Measurements from ENCODE around the gene METTL3.

- no peak for TF ChIP-seq CTCF (IDR thresholded peaks at IDR 0.05; ENCODE audit: insufficient read depth, low read length, poor library complexity, severe bottlenecking)
- TF ChIP-seq EZH2phosphoT487 (conservative IDR thresholded peaks at IDR 0.05; ENCODE audit: low read length): no peak
Measured at GRCh38 chr14:21506557-21506956, 4.6 kb downstream of the METTL3 start.
